Panc1 (cell line): ENCODE measurements around the gene CTSL. TPM values are rescaled to one million over a fixed set of nuclear protein-coding genes. Genes with fewer than 3 reads are reported as not detected.

Source experiments
- ATAC-seq: fragments of 200-7000 bp; cut with Tn5 transposase; 2 replicates; pipeline ENCODE4 v1.9.1; 2020; ENCODE audit warnings: mild to moderate bottlenecking, moderate library complexity
- BruUV-seq: library from RNA; stranded (reverse); fragments of 400-500 nt; replicated peaks from 2 replicates; lab custom pipeline; 2021; lab: Mats Ljungman, UMichigan
- CTCF ChIA-PET: fragments of 300-600 bp; sonication (Branson Sonifier 250); formaldehyde crosslinking; loops from one replicate; lab custom pipeline; 2022; ENCODE audit warnings: antibody characterized with exemption; lab: Charles Lee
- POLR2A ChIA-PET: fragments of 300-600 bp; sonication (Branson Sonifier 250); formaldehyde crosslinking; loops from one replicate; lab custom pipeline; 2022; ENCODE audit warnings: antibody characterized with exemption; lab: Charles Lee
- DNase-seq: peaks from one replicate; pipeline ENCODE4 v3.0.0-alpha.2; 2010; ENCODE audit warnings: low read depth, low spot score
- H3K27ac ChIP-seq: 2 replicates; pipeline ENCODE4 v1.5.1; 2011; ENCODE audit warnings: mild to moderate bottlenecking, low read length, inconsistent platforms
- H3K27me3 ChIP-seq: fragments of 200-500 bp; sonication (Bioruptor generic); 2 replicates; pipeline ENCODE4 v1.6.0; 2014; ENCODE audit warnings: low read length, inconsistent platforms; ENCODE audit not compliant: control insufficient read depth, insufficient read depth
- H3K36me3 ChIP-seq: fragments of 200-500 bp; sonication (Bioruptor generic); 2 replicates; pipeline ENCODE4 v1.5.1; 2014; ENCODE audit warnings: inconsistent platforms, mild to moderate bottlenecking, low read length, moderate library complexity; ENCODE audit not compliant: control insufficient read depth, insufficient read depth
- H3K4me1 ChIP-seq: 2 replicates; pipeline ENCODE4 v1.5.1; 2011; ENCODE audit warnings: inconsistent platforms, mild to moderate bottlenecking, low read length, moderate library complexity; ENCODE audit not compliant: control insufficient read depth, insufficient read depth
- H3K4me3 ChIP-seq, 2 experiments: 2 replicates each; pipeline ENCODE4 v1.5.1; 2011 to 2012; ENCODE audit warnings: low read depth in 2 of 2, low read length in 2 of 2, mild to moderate bottlenecking in 2 of 2, inconsistent platforms in 1 of 2, moderate library complexity in 1 of 2
- H3K9me3 ChIP-seq: fragments of 200-500 bp; sonication (Bioruptor generic); 2 replicates; pipeline ENCODE4 v1.5.1; 2014; ENCODE audit warnings: low read depth, mild to moderate bottlenecking, inconsistent platforms, low read length, moderate library complexity; ENCODE audit not compliant: control insufficient read depth, insufficient read depth
- POLR2AphosphoS5 ChIP-seq: IDR thresholded peaks from 2 replicates; pipeline ENCODE4 v1.6.1; 2012; ENCODE audit warnings: mild to moderate bottlenecking, low read depth, low read length, moderate library complexity
- REST ChIP-seq, 2 experiments: IDR thresholded peaks; 2 replicates each; pipeline ENCODE4 v1.6.1; 2011 to 2012; ENCODE audit warnings: low read depth in 2 of 2, control low read depth in 1 of 2, low read length in 1 of 2, mild to moderate bottlenecking in 1 of 2, moderate library complexity in 1 of 2; ENCODE audit not compliant: insufficient read depth in 1 of 2
- SIN3A ChIP-seq: IDR thresholded peaks from 2 replicates; pipeline ENCODE4 v1.6.1; 2012; ENCODE audit warnings: low read depth, mild to moderate bottlenecking, low read length, moderate library complexity, borderline replicate concordance; ENCODE audit not compliant: insufficient read depth
- TCF7L2 ChIP-seq: IDR thresholded peaks from 2 replicates; pipeline ENCODE4 v1.6.1; 2011; ENCODE audit warnings: mild to moderate bottlenecking, low read depth, low read length, inconsistent platforms
- in situ Hi-C: cut with HindIII; loops from 2 replicates; pipeline ENCODE4 v1.10.0; 2016; ENCODE audit warnings: low sequenced_read_pairs, low pct_unique_long_range_greater_than_20kb
- intact Hi-C: fragments of 100-400 bp; cut with micrococcal nuclease; formaldehyde crosslinking; loops from one replicate; pipeline ENCODE4 v1.10.0; 2022; ENCODE audit not compliant: unreplicated experiment
- total RNA-seq: library from RNA; stranded (reverse); gene quantifications from one replicate; pipeline ENCODE4 v1.2.1, GENCODE V29; 2021; ENCODE audit not compliant: unreplicated experiment
- TF ChIP-seq, protein P1 (sequence below): fragments of 450-650 bp; IDR thresholded peaks from 2 replicates; pipeline ENCODE4 v1.5.1; 2017; ENCODE audit warnings: mild to moderate bottlenecking

CTSL gene
- total RNA-seq, 1 experiment from 2014 or later: 45.2 TPM

- no peaks in the 10 kb centered on the region for H3K27me3 ChIP-seq
- no peaks in the 10 kb centered on the region for H3K4me1 ChIP-seq
- in situ Hi-C loops (no loop called here), intact Hi-C loops (no loop called here)
- BruUV-seq: no TSS peak
- H3K36me3 ChIP-seq: no peaks in the 10 kb centered on the region
- ATAC-seq: no peak
- ChIA-PET CTCF (no interaction called here), POLR2A (no interaction called here)
- DNase-seq: no peak
- H3K9me3 ChIP-seq: no peaks in the 10 kb centered on the region
- H3K4me3 ChIP-seq: no peak overlapping the region
- no peak overlapping the region for H3K27ac ChIP-seq
- TF ChIP-seq REST (IDR thresholded peaks at IDR 0.05; ENCODE audit: insufficient read depth in 1 of 2, low read depth in 2 of 2, low read length in 1 of 2) (no peak), TCF7L2 (no peak), POLR2AphosphoS5 (no peak), SIN3A (no peak)
- TF ChIP-seq, protein P1, sequence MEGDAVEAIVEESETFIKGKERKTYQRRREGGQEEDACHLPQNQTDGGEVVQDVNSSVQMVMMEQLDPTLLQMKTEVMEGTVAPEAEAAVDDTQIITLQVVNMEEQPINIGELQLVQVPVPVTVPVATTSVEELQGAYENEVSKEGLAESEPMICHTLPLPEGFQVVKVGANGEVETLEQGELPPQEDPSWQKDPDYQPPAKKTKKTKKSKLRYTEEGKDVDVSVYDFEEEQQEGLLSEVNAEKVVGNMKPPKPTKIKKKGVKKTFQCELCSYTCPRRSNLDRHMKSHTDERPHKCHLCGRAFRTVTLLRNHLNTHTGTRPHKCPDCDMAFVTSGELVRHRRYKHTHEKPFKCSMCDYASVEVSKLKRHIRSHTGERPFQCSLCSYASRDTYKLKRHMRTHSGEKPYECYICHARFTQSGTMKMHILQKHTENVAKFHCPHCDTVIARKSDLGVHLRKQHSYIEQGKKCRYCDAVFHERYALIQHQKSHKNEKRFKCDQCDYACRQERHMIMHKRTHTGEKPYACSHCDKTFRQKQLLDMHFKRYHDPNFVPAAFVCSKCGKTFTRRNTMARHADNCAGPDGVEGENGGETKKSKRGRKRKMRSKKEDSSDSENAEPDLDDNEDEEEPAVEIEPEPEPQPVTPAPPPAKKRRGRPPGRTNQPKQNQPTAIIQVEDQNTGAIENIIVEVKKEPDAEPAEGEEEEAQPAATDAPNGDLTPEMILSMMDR: no peak
Measured at GRCh38 chr9:87765521-87765920, 39.6 kb downstream of the CTSL start.

DNA sequence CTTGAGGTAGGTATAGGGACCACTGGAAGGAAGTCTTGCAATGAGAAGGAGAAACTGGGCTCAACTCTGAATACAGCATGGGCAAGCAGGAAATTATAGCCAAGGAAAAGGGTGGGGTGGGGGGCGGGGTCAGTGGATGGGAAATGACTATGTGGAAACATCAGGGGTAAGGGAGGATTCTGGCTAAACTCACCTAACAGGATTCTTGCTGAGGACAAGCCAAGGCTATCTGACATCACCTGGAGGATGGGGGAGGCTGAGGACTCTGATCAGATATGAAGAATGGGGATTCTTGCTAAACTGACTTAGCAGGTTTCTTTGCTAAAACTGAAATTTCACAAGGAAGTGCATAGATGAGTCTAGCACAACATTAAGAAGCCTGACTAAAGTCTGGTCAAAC is 40.8 kb downstream of the CTSL start:
- Histone ChIP-seq H3K27me3 (peaks cover 2% of the 10 kb centered on the region; the same call in 1 of the 2 replicates), H3K27ac (no peak overlapping the region), H3K4me3 (no peak overlapping the region), H3K4me1 (no peaks in the 10 kb centered on the region), H3K9me3 (no peaks in the 10 kb centered on the region), H3K36me3 (no peaks in the 10 kb centered on the region)
- intact Hi-C loops (no loop called here), in situ Hi-C loops (no loop called here)
- no peak for ATAC-seq
- BruUV-seq: no TSS peak
- no peak for DNase-seq
- POLR2A ChIA-PET: no interaction called here
- TF ChIP-seq SIN3A: no peak
- no peak for TF ChIP-seq POLR2AphosphoS5
- TF ChIP-seq, protein P1: no peak
- no peak for TF ChIP-seq REST (IDR thresholded peaks at IDR 0.05; ENCODE audit: insufficient read depth in 1 of 2, low read depth in 2 of 2, low read length in 1 of 2)
- no peak for TF ChIP-seq TCF7L2
- CTCF ChIA-PET: no interaction called here
